CD4-positive, alpha-beta T cell (primary cell): ENCODE data around the gene BIRC6. TPM values are rescaled to one million over a fixed set of nuclear protein-coding genes. Genes with fewer than 3 reads are reported as not detected.
"Not testable (repeated sequence)": the region's sequence is repeated elsewhere in the genome, so short reads cannot be mapped to it uniquely, and the experiment has no call there.

Experiments used
- ATAC-seq: fragments of 200-7000 bp; cut with Tn5 transposase; one replicate; pipeline ENCODE4 v1.10.0; 2022; ENCODE audit warnings: mild to moderate bottlenecking; ENCODE audit not compliant: poor library complexity
- CTCF ChIA-PET: fragments of 350-600 bp; sonication (Branson Sonifier 250); formaldehyde crosslinking; loops from one replicate; lab custom pipeline; 2021; ENCODE audit warnings: antibody characterized with exemption, inconsistent platforms; lab: Charles Lee
- POLR2A ChIA-PET: fragments of 350-600 bp; sonication (Branson Sonifier 250); formaldehyde crosslinking; loops from one replicate; lab custom pipeline; 2021; ENCODE audit warnings: antibody characterized with exemption, inconsistent platforms; lab: Charles Lee
- DNase-seq, 14 experiments: peaks; one replicate each; pipeline ENCODE4 v3.0.0-alpha.2; 2013 to 2020; ENCODE audit warnings: mixed read lengths in 2 of 14
- H3K27ac ChIP-seq, 2 donors: one replicate each; pipeline versions ENCODE4 v1.5.1 to v1.7.0; 2013; ENCODE audit warnings: low read length in 2 of 2, low read depth in 1 of 2, mild to moderate bottlenecking in 1 of 2
- H3K27me3 ChIP-seq, 2 experiments: 1 replicate in 1 of 2; 2 replicates in 1 of 2; pipeline versions ENCODE4 v1.6.1 to v1.7.0; 2013; ENCODE audit warnings: low read length in 2 of 2, control low read depth in 1 of 2, mild to moderate bottlenecking in 1 of 2, moderate library complexity in 1 of 2; ENCODE audit not compliant: insufficient read depth in 2 of 2, control insufficient read depth in 1 of 2
- H3K36me3 ChIP-seq: one replicate; pipeline ENCODE4 v1.6.1; 2013; ENCODE audit warnings: low read length, control low read depth; ENCODE audit not compliant: insufficient read depth
- H3K4me1 ChIP-seq: one replicate; pipeline ENCODE4 v1.6.1; 2013; ENCODE audit warnings: low read length, control low read depth; ENCODE audit not compliant: insufficient read depth
- H3K4me3 ChIP-seq: one replicate; pipeline ENCODE4 v1.5.1; 2013; ENCODE audit warnings: mild to moderate bottlenecking, low read length, moderate library complexity
- H3K9me3 ChIP-seq, 2 experiments: 1 replicate in 1 of 2; 2 replicates in 1 of 2; pipeline versions ENCODE4 v1.6.1 to v1.7.0; 2013; ENCODE audit warnings: low read length in 2 of 2, mild to moderate bottlenecking in 2 of 2, control low read depth in 1 of 2, moderate library complexity in 1 of 2; ENCODE audit not compliant: control insufficient read depth in 1 of 2, insufficient read depth in 1 of 2
- H3K27ac Mint-ChIP-seq: one replicate; pipeline ENCODE4 v1.8.0; 2020; ENCODE audit warnings: mixed read lengths
- H3K27me3 Mint-ChIP-seq: one replicate; pipeline ENCODE4 v1.8.0; 2021; ENCODE audit warnings: mixed read lengths
- H3K36me3 Mint-ChIP-seq: one replicate; pipeline ENCODE4 v1.8.0; 2021; ENCODE audit warnings: low read depth, mixed read lengths
- H3K4me1 Mint-ChIP-seq: one replicate; pipeline ENCODE4 v1.8.0; 2021; ENCODE audit warnings: low read depth, mixed read lengths
- H3K4me3 Mint-ChIP-seq: one replicate; pipeline ENCODE4 v1.8.0; 2020; ENCODE audit warnings: mild to moderate bottlenecking, mixed read lengths
- H3K9me3 Mint-ChIP-seq: one replicate; pipeline ENCODE4 v1.8.0; 2020; ENCODE audit warnings: mixed read lengths
- intact Hi-C, 2 experiments: fragments of 100-400 bp; cut with DNase I in 1 of 2; cut with micrococcal nuclease in 1 of 2; formaldehyde crosslinking; loops; one replicate each; pipeline versions ENCODE4 v1.15.1 to v1.9.0; 2023 to 2025; cut with DNase I, micrococcal nuclease
- total RNA-seq, 174 experiments: library from RNA in 2 of 174; stranded (reverse) in 2 of 174; gene quantifications; one replicate each; pipeline ENCODE4 v1.2.3 and lab custom pipeline; 2021 to 2026
- TF ChIP-seq, protein P1 (sequence below): fragments of 200-600 bp; IDR thresholded peaks from one replicate; pipeline ENCODE4 v1.8.0; 2022; ENCODE audit warnings: antibody characterized with exemption, mild to moderate bottlenecking

BIRC6 gene
- total RNA-seq, 2 experiments from 2014 or later = 110 to 113 TPM

DNA sequence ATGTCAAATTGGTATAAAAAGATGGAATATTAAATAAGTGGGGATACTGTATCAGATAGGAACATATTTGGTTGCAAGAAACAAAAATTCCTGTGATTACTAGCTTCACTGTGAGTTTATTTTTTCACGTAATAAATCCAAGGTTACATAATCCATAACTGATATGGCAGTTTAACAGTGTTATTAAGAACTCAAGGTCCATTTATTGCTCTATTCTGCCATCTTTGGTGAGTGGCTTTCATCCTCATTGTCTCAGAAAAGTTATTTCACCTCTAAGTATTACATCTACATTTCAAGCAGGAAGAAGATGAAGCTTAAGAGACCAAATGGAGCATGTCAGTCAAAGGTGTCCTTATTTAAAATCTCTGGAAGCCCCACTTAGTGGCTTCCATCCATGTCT is 41.9 kb upstream of the BIRC6 start:
- Histone ChIP-seq H3K27ac (no peak overlapping the region), H3K4me3 (no peak overlapping the region), H3K9me3 (no peaks in the 10 kb centered on the region), H3K4me1 (no peaks in the 10 kb centered on the region), H3K36me3 (peaks cover 5% of the 10 kb centered on the region), H3K27me3 (no peaks in the 10 kb centered on the region)
- H3K4me3 Mint-ChIP-seq = no peak overlapping the region
- ATAC-seq = no peak
- DNase-seq = no peak
- H3K27ac Mint-ChIP-seq = no peak overlapping the region
- H3K4me1 Mint-ChIP-seq = no peaks in the 10 kb centered on the region
- ChIA-PET CTCF (no interaction called here), POLR2A (interaction anchor here (0.7 kb wide), 1 partner anchor 271 kb away, joined by 3 read pairs; no protein-coding TSS in a partner anchor)
- no peaks in the 10 kb centered on the region for H3K27me3 Mint-ChIP-seq
- no peaks in the 10 kb centered on the region for H3K9me3 Mint-ChIP-seq
- H3K36me3 Mint-ChIP-seq = peaks cover 23% of the 10 kb centered on the region
- intact Hi-C loops = no loop called here
- TF ChIP-seq, protein P1, sequence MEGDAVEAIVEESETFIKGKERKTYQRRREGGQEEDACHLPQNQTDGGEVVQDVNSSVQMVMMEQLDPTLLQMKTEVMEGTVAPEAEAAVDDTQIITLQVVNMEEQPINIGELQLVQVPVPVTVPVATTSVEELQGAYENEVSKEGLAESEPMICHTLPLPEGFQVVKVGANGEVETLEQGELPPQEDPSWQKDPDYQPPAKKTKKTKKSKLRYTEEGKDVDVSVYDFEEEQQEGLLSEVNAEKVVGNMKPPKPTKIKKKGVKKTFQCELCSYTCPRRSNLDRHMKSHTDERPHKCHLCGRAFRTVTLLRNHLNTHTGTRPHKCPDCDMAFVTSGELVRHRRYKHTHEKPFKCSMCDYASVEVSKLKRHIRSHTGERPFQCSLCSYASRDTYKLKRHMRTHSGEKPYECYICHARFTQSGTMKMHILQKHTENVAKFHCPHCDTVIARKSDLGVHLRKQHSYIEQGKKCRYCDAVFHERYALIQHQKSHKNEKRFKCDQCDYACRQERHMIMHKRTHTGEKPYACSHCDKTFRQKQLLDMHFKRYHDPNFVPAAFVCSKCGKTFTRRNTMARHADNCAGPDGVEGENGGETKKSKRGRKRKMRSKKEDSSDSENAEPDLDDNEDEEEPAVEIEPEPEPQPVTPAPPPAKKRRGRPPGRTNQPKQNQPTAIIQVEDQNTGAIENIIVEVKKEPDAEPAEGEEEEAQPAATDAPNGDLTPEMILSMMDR = no peak

DNA sequence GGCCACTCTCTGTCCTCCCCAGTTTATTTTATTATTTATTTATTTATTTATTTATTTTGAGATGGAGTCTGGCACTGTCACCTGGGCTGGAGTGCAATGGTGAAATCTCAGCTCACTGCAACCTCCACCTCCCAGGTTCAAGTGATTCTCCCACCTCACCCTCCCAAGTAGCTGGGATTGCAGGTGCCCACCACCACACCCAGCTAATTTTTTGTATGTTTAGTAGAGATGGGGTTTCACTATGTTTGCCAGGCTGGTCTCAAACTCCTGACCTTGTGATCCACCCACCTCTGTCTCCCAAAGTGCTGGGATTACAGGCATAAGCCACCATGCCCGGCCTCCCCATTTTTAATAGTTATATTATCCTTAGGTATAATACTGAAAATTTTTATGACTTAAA is 28.1 kb upstream of the BIRC6 start:
- not testable (repeated sequence) for H3K36me3 ChIP-seq

DNA sequence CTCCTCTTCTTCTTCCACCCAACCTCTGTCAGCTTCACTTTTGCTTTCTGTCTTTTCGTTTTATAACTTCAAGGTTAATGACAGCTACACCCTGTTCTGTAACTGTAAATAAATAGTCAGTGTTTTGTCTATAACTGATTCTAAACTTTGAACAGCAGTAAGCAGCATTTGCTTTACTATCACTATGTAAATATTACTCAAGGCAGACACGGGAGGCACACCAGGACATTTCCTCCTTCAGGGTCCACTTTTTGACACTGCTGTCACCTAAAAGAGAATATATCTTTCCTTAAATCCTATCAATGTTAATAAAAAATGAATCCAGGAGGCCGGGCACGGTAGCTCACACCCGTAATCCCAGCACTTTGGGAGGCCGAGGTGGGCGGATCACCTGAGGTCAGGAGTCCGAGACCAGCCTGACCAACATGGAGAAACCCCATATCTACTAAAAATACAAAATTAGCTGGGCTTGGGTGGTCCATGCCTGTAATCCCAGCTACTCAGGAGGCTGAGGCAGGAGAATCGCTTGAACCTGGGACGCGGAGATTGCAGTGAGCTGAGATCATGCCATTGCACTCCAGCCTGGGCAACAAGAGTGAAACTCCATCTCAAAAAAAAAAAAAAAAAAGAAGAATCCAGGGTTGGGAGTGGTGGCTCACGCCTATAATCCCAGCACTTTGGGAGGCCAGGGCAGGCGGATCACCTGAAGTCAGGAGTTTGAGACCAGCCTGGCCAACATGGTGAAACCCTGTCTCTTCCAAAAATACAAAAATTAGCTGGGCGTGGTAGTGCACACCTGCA is 27.4 kb upstream of the BIRC6 start:
- H3K27me3 ChIP-seq, ATAC-seq, intact Hi-C loops, H3K4me3 Mint-ChIP-seq, H3K27me3 Mint-ChIP-seq, H3K4me3 ChIP-seq, H3K4me1 Mint-ChIP-seq, H3K36me3 ChIP-seq, DNase-seq, H3K9me3 Mint-ChIP-seq, H3K9me3 ChIP-seq, H3K27ac ChIP-seq, CTCF ChIA-PET, H3K4me1 ChIP-seq, POLR2A ChIA-PET, H3K27ac Mint-ChIP-seq: not testable (repeated sequence)
- H3K36me3 Mint-ChIP-seq = peaks cover 16% of the 10 kb centered on the region

More for the DNA sequence above, 28.1 kb upstream of the BIRC6 start:
- H3K4me3 ChIP-seq, H3K9me3 Mint-ChIP-seq, H3K9me3 ChIP-seq, intact Hi-C loops, POLR2A ChIA-PET, H3K27ac Mint-ChIP-seq, H3K27ac ChIP-seq, H3K4me3 Mint-ChIP-seq, H3K27me3 Mint-ChIP-seq, DNase-seq, H3K4me1 Mint-ChIP-seq, H3K4me1 ChIP-seq, H3K27me3 ChIP-seq, CTCF ChIA-PET, ATAC-seq: not testable (repeated sequence)
- peaks cover 16% of the 10 kb centered on the region for H3K36me3 Mint-ChIP-seq

DNA sequence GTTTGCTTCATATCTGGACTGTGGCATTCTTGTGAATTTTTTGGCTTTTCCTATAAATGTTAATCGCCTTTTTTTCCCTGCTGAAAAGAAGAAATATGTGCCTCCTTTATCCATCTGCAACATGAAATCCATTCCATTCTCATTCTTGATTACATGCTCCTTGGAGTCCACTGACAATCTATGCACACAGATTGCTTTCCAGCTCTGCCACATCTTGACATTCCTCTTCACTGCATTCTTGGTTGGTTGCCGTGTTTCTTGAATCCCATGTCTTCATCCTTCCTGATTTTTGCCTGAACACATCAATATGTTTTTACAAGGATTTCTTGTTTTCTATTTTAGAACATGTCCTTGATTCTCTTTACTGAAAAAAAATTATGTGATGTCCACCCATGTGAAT is 26.7 kb upstream of the BIRC6 start:
- Histone ChIP-seq H3K4me3 (no peak overlapping the region), H3K9me3 (no peaks in the 10 kb centered on the region), H3K36me3 (no peaks in the 10 kb centered on the region), H3K27ac (no peak overlapping the region), H3K4me1 (no peaks in the 10 kb centered on the region), H3K27me3 (no peaks in the 10 kb centered on the region)
- Mint-ChIP-seq H3K36me3 (peaks cover 15% of the 10 kb centered on the region), H3K4me1 (no peaks in the 10 kb centered on the region), H3K4me3 (no peak overlapping the region), H3K9me3 (no peaks in the 10 kb centered on the region), H3K27ac (no peak overlapping the region), H3K27me3 (no peaks in the 10 kb centered on the region)
- DNase-seq = no peak
- ChIA-PET CTCF (no interaction called here), POLR2A (no interaction called here)
- TF ChIP-seq, protein P1 = no peak
- intact Hi-C loops = no loop called here
- no peak for ATAC-seq
